Lower lobe of right lung (tissue), 2 donors: ENCODE data around the gene NTSR2. TPM values are rescaled to one million over a fixed set of nuclear protein-coding genes. Genes with fewer than 3 reads are reported as not detected.

Experiments used
- ATAC-seq, 2 donors: fragments of 200-7000 bp; cut with Tn5 transposase; one replicate each; pipeline ENCODE4 v1.9.1; 2020 to 2022; ENCODE audit warnings: mild to moderate bottlenecking in 2 of 2, moderate library complexity in 2 of 2
- DNase-seq: peaks from one replicate; pipeline ENCODE4 v3.0.0-alpha.2; 2020
- H3K27ac ChIP-seq: fragments of 200-600 bp; one replicate; pipeline ENCODE4 v1.8.0; 2022
- H3K27me3 ChIP-seq: fragments of 200-600 bp; one replicate; pipeline ENCODE4 v1.8.0; 2022; ENCODE audit warnings: low read depth
- H3K36me3 ChIP-seq: fragments of 200-600 bp; one replicate; pipeline ENCODE4 v1.8.0; 2022; ENCODE audit warnings: mild to moderate bottlenecking
- H3K4me1 ChIP-seq: fragments of 200-600 bp; one replicate; pipeline ENCODE4 v1.8.0; 2022
- H3K4me3 ChIP-seq: fragments of 200-600 bp; one replicate; pipeline ENCODE4 v1.8.0; 2022; ENCODE audit warnings: mild to moderate bottlenecking
- H3K9me3 ChIP-seq: fragments of 200-600 bp; one replicate; pipeline ENCODE4 v1.8.0; 2022
- intact Hi-C: fragments of 100-400 bp; cut with DNase I; formaldehyde crosslinking; loops from one replicate; pipeline ENCODE4 v1.11.0; 2022
- total RNA-seq: library from RNA; stranded (reverse); fragmentation: NEBNext Ultra II Directional; extraction: Animal tissue kit (Norgen Biotek cat#: 25700); gene quantifications from one replicate; pipeline ENCODE4 v1.2.1, GENCODE V29; 2021
- TF ChIP-seq, protein P1 (sequence below): fragments of 200-600 bp; IDR thresholded peaks from one replicate; pipeline ENCODE4 v1.8.0; 2022; ENCODE audit warnings: antibody characterized with exemption, mild to moderate bottlenecking
- donor health status: DM: no; HTN: yes; CAD: no; lungs with severe emphysema.

The NTSR2 gene
- total RNA-seq, 1 donor from 2014 or later: not detected

DNA sequence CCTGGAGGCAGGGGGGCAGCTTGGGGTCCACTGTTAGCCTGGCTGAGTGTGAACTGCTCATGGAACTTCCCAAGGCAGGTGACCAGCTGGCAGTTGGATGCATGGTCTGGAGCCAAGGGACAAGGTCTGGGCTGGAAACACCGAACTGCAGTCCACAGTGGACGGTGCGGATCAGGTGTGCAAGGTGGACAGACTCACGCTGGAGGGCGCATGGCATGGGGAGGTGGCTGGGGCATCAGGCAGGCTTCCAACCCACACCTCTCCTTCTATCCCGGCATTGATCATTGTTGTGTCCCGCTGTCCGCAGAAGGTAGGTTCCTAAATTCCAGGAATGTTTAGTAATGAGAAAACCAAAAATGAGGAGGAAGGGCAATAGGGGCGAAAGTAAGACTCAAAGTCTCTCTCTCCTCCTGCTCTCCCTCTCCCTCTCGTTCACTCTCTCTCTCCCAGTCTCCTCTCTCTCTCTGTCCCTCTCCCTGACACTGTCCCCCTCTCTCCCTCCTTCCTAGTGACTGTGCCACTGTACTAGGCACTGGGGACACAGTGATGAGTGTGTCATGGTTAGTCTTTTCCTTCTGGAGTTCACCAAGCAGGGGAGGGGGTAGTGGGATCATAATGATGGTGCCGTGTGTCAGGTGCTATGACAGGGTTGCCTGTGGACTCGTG lies 46.1 kb upstream of the NTSR2 start:
- Histone ChIP-seq H3K4me3 (no peak overlapping the region), H3K9me3 (no peaks in the 10 kb centered on the region), H3K36me3 (no peaks in the 10 kb centered on the region), H3K27ac (no peak overlapping the region), H3K27me3 (peaks cover 5% of the 10 kb centered on the region), H3K4me1 (peaks cover 20% of the 10 kb centered on the region)
- intact Hi-C loops: no loop called here
- TF ChIP-seq, protein P1, sequence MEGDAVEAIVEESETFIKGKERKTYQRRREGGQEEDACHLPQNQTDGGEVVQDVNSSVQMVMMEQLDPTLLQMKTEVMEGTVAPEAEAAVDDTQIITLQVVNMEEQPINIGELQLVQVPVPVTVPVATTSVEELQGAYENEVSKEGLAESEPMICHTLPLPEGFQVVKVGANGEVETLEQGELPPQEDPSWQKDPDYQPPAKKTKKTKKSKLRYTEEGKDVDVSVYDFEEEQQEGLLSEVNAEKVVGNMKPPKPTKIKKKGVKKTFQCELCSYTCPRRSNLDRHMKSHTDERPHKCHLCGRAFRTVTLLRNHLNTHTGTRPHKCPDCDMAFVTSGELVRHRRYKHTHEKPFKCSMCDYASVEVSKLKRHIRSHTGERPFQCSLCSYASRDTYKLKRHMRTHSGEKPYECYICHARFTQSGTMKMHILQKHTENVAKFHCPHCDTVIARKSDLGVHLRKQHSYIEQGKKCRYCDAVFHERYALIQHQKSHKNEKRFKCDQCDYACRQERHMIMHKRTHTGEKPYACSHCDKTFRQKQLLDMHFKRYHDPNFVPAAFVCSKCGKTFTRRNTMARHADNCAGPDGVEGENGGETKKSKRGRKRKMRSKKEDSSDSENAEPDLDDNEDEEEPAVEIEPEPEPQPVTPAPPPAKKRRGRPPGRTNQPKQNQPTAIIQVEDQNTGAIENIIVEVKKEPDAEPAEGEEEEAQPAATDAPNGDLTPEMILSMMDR: no peak
- DNase-seq: no peak
- ATAC-seq: peak in 1 of 2 donors; percentile 20

DNA sequence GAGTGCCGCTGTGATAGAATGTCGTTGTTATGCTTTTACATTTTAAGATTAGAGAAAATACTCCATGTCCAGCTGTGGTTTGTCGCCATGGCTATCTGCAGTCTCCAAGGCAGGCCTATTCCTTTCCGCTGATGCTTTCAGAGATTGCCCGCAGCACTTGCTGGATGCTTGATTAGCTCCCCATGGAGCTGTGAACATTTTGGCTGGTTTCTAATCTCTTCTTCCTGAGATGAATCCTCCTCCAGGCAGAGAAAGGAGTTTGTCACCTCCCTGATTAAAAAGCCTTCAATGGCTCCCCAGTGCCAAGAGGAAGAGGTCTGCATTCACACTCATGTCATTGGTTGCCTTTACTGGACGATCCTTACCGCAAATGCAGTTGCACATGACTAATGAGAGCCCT lies 43.8 kb upstream of the NTSR2 start:
- Histone ChIP-seq H3K4me3 (no peak overlapping the region), H3K4me1 (peaks cover 23% of the 10 kb centered on the region), H3K9me3 (no peaks in the 10 kb centered on the region), H3K27me3 (no peaks in the 10 kb centered on the region), H3K27ac (no peak overlapping the region), H3K36me3 (no peaks in the 10 kb centered on the region)
- ATAC-seq (no peak), DNase-seq (no peak)
- intact Hi-C loops: no loop called here
- TF ChIP-seq, protein P1: no peak

GRCh38 chr2:11712866-11713265 lies 42.9 kb upstream of the NTSR2 start:
- no peak overlapping the region for H3K4me3 ChIP-seq
- no peak for DNase-seq

GRCh38 chr2:11711751-11712150 lies 41.8 kb upstream of the NTSR2 start:
- no peak overlapping the region for H3K4me3 ChIP-seq
- H3K9me3 ChIP-seq: no peaks in the 10 kb centered on the region
- DNase-seq (no peak), ATAC-seq (no peak)
- H3K27me3 ChIP-seq: no peaks in the 10 kb centered on the region
- H3K4me1 ChIP-seq: peaks cover 15% of the 10 kb centered on the region
- H3K36me3 ChIP-seq: no peaks in the 10 kb centered on the region
- TF ChIP-seq, protein P1: no peak
- no peak overlapping the region for H3K27ac ChIP-seq
- intact Hi-C loops: no loop called here

More at GRCh38 chr2:11712866-11713265, 42.9 kb upstream of the NTSR2 start:
- no peak for ATAC-seq
- H3K9me3 ChIP-seq: no peaks in the 10 kb centered on the region
- H3K27me3 ChIP-seq: no peaks in the 10 kb centered on the region
- no peaks in the 10 kb centered on the region for H3K36me3 ChIP-seq
- peaks cover 23% of the 10 kb centered on the region for H3K4me1 ChIP-seq
- intact Hi-C loops: no loop called here
- no peak overlapping the region for H3K27ac ChIP-seq
- TF ChIP-seq, protein P1: no peak

GRCh38 chr2:11711354-11711716 lies 41.3 kb upstream of the NTSR2 start:
- intact Hi-C loops: no loop called here
- H3K27ac ChIP-seq: no peak overlapping the region
- no peak overlapping the region for H3K4me3 ChIP-seq
- H3K9me3 ChIP-seq: no peaks in the 10 kb centered on the region
- TF ChIP-seq, protein P1: no peak
- ATAC-seq: no peak
- H3K27me3 ChIP-seq: no peaks in the 10 kb centered on the region
- no peaks in the 10 kb centered on the region for H3K36me3 ChIP-seq
- DNase-seq: no peak
- peaks cover 11% of the 10 kb centered on the region for H3K4me1 ChIP-seq
